IPS-18a (cell line): ENCODE data around the gene JUND.

Experiments
- H3K27ac ChIP-seq: one replicate; pipeline ENCODE4 v1.5.1; 2013; ENCODE audit warnings: low read length
- H3K27me3 ChIP-seq: one replicate; pipeline ENCODE4 v1.6.1; 2013; ENCODE audit warnings: mild to moderate bottlenecking, low read length; ENCODE audit not compliant: control insufficient read depth, insufficient read depth
- H3K36me3 ChIP-seq: one replicate; pipeline ENCODE4 v1.6.1; 2013; ENCODE audit warnings: low read depth, low read length; ENCODE audit not compliant: control insufficient read depth
- H3K4me1 ChIP-seq: one replicate; pipeline ENCODE4 v1.6.1; 2013; ENCODE audit warnings: low read depth, low read length; ENCODE audit not compliant: control insufficient read depth
- H3K4me3 ChIP-seq: one replicate; pipeline ENCODE4 v1.5.1; 2013; ENCODE audit warnings: low read length
- H3K9ac ChIP-seq: one replicate; pipeline ENCODE4 v1.6.1; 2013; ENCODE audit warnings: mild to moderate bottlenecking, low read length, moderate library complexity
- H3K9me3 ChIP-seq: one replicate; pipeline ENCODE4 v1.6.1; 2013; ENCODE audit warnings: low read depth, low read length; ENCODE audit not compliant: control insufficient read depth

JUND gene

DNA sequence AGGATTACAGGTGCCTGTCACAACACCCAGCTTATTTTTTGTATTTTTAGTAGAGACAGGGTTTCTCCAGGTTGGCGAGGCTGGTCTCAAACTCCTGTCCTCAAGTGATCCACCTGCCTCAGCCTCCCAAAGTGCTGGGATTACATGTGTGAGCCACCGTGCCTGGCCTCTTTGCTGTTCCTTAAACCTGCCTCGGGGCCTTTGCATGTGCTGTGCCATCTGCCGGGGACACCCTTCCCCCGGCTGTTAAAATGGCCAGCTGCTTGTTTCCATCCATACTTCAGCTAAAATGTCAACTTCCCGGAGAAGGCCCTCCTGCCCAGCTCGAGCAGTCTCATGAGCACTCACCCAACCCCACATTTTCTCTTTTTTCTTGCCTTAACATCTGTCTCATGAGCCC, 36.1 kb downstream of the JUND start:
- H3K4me3 ChIP-seq, result no peak overlapping the region
- H3K27me3 ChIP-seq, result no peaks in the 10 kb centered on the region
- H3K36me3 ChIP-seq, result no peaks in the 10 kb centered on the region
- no peak overlapping the region for H3K27ac ChIP-seq
- H3K9me3 ChIP-seq, result no peaks in the 10 kb centered on the region
- no peak overlapping the region for H3K9ac ChIP-seq
- H3K4me1 ChIP-seq, result no peaks in the 10 kb centered on the region

DNA sequence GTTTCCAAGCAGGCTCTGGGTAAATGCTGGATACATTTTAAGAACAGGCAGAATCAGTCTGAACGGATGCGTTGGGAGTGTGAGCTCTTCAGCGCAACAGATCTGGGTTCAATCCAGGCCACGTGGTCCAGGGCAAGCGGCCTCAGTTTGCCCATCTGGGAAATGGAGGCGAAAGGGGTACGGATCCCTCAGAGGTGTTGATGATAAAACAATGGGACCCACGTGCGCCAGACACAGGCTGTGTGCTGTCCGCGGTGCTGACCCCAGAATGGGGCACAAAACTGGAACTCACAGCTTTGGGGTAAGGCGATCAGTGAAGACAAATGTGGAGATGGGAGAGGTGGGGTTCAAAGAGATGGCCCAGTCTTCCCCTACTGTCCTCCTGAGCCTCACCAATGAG, 42.1 kb downstream of the JUND start:
- Histone ChIP-seq H3K9ac (no peak overlapping the region), H3K27me3 (no peaks in the 10 kb centered on the region), H3K36me3 (no peaks in the 10 kb centered on the region), H3K4me1 (no peaks in the 10 kb centered on the region), H3K9me3 (no peaks in the 10 kb centered on the region), H3K27ac (no peak overlapping the region), H3K4me3 (no peak overlapping the region)

DNA sequence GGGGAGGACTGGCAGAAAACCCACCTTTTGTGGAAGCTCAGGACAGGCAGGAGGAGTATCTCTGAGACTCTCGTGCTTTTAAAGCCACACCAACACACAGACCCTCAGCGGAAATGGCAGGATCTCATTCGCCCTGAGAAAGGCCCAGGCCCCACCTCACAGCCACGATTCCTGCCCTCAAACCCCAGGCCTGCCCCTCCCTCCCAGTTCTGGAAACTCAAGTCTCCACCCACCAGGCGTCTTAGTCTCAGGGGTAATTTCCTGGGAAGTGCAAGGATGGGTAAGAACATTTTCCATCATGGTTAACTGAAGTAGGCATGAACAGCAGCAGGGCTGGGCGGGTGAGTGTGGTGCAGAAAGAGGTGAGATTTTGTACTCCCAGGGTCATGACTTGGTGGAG, 47.2 kb downstream of the JUND start:
- Histone ChIP-seq H3K36me3 (no peaks in the 10 kb centered on the region), H3K4me3 (no peak overlapping the region), H3K27ac (no peak overlapping the region)

DNA sequence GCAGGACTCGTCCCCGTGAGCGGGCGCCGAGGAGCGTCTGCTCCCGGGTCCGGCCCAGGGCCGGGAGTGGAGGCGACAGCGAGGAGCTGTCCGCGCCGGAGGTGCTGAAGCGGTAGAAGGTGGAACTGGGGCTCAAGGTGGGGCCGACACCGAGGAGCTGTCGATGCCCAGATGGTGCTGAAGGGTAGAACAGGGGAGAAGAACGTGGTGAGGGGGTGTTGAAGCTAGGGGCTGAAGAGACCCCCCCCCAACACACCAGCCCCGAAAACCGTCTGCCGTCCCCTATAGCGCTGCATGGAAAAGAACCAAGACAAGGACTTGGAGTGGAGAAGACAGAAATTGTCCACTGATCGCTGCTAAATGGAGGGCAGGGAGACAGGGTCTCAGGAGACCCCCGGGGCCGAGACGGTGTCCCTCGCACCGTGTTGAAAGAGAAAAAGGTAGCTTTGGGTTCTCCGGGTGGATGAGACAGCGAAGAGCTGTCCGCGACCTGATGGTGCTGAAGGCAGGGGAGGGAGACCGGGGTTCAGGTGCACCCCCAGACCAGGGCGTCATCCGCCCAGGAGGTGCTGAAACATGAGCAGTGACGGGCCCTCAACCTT, 48.1 kb downstream of the JUND start:
- H3K9me3 ChIP-seq, result no peaks in the 10 kb centered on the region
- no peak overlapping the region for H3K9ac ChIP-seq
- H3K36me3 ChIP-seq, result no peaks in the 10 kb centered on the region
- peaks cover 15% of the 10 kb centered on the region for H3K4me1 ChIP-seq
- H3K4me3 ChIP-seq, result peak overlapping the region; percentile 46
- H3K27me3 ChIP-seq, result no peaks in the 10 kb centered on the region
- H3K27ac ChIP-seq, result no peak overlapping the region

More for the DNA sequence above, 47.2 kb downstream of the JUND start:
- Histone ChIP-seq H3K9me3 (no peaks in the 10 kb centered on the region), H3K9ac (no peak overlapping the region), H3K27me3 (no peaks in the 10 kb centered on the region), H3K4me1 (peaks cover 15% of the 10 kb centered on the region)

DNA sequence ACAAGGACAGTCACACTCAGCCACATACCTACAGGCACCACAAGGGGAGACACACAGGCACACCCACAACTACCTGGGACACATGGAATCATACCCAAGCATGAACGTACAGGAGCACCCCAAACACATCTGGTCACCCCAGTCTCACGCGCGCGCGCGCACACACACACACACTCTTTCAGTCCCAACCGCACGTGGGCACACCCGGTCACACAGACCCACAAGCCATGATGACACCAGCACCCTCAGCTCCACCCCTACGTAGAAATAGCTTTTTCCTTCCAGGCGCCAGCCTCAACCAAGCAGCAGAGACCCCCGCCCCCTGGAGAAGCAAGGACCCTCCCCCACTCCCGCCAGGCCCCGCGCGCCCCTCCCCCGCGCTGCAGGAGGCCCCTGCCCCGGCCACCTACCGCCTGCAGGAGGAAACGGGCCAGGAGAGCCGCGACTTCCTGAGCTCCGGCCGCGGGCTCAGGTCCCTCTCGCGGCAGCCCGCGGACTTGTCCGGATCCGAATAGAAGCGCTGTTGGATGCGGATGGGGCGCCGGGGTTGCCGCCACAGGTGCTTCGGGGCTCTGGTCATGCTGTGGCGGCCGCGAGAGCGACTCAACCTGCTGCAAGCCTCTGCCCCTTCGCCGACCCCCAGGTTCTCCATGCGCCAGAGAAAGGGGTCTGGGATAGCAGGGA, 48.7 kb downstream of the JUND start:
- Histone ChIP-seq H3K9ac (no peak overlapping the region), H3K27ac (no peak overlapping the region), H3K36me3 (no peaks in the 10 kb centered on the region), H3K4me1 (peaks cover 15% of the 10 kb centered on the region), H3K9me3 (no peaks in the 10 kb centered on the region), H3K4me3 (peak overlapping the region; percentile 46), H3K27me3 (no peaks in the 10 kb centered on the region)

DNA sequence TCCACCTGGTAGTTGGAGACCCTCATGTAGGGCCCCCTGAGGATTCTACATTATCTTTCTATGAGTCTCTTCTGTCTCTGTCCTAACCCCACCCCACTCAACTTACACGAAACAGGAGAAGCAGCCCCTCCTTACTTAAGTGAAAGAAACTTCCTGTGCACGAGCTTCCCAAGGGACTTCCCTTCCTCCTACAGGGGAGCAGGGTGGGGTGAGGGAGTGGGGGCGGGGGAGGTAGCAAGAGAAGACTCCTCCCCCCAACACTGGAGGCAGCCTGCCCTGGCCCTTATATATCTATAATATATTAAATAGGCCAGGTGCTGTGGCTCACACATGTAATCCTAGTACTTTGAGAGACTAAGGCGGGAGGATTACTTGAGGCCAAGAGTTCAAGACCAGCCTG, 49.6 kb downstream of the JUND start:
- Histone ChIP-seq H3K27me3 (peaks cover 7% of the 10 kb centered on the region), H3K27ac (no peak overlapping the region), H3K9me3 (no peaks in the 10 kb centered on the region), H3K36me3 (no peaks in the 10 kb centered on the region), H3K4me3 (peak overlapping the region; percentile 46), H3K9ac (no peak overlapping the region), H3K4me1 (peaks cover 15% of the 10 kb centered on the region)

DNA sequence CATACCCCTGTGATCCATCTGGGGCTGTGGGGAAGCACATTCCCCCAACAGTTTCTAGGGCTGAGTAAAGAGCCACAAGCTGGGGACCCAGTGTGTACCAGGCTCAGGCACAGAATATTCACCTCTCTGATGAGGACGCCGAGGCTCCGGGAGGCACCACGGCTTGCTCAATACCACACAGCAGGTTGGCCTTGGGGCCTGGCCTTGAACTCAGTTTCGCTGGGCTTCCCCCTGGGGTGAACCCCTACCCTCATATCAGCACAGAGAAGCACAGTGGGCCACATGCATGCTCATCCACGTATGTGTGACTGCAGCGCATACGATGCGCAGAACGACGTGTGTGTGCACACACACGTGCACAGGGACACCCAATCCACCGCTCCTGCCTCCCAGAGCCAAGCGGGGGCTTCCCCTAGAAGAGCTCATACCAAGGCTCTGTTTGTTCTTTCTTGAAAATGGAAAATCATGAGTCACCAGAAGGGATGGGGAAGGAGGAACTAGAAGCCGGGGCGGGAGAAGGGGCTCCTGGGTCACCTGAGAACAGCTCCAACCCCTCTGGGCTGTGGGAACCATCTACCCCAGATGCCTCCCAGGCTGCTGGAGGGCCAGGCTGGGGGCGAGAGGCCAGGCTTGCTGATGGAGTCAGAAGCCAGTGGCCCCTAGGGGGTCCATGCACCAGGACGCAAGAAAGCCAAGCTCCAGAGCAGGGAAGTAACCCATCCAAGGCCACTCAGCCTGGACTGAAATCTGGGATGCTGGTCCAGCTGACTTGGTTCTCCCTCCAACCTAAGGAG, 50.3 kb downstream of the JUND start:
- Histone ChIP-seq H3K27me3 (peaks cover 13% of the 10 kb centered on the region), H3K36me3 (no peaks in the 10 kb centered on the region), H3K9me3 (no peaks in the 10 kb centered on the region), H3K4me1 (peaks cover 15% of the 10 kb centered on the region), H3K27ac (no peak overlapping the region), H3K4me3 (no peak overlapping the region), H3K9ac (no peak overlapping the region)

DNA sequence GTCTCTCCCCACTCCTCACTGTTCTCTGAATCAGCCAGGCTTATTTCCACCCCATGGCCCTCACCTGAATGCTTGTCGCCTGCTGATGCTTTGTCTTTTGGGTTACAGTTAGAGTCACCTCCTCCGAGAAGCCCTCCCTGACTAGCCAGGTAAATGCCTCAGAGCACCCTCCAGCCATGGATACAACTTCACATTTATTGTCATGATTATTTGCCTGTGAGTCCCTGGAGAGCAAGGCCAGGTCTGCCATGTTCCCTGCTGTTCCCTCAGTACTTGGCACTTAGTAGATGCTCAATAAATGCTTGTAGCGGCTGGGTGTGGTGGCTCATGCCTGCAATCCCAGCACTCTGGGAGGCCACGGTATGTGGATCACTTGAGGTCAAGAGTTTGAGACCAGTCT, 51.5 kb downstream of the JUND start:
- no peaks in the 10 kb centered on the region for H3K9me3 ChIP-seq
- peaks cover 18% of the 10 kb centered on the region for H3K4me1 ChIP-seq
- H3K36me3 ChIP-seq, result no peaks in the 10 kb centered on the region
- no peak overlapping the region for H3K27ac ChIP-seq
- peaks cover 26% of the 10 kb centered on the region for H3K27me3 ChIP-seq
- no peak overlapping the region for H3K4me3 ChIP-seq
- no peak overlapping the region for H3K9ac ChIP-seq
